Esophagus muscularis mucosa (tissue), 4 donors: Measurements from ENCODE around the gene RNASE1. TPM values are rescaled to one million over a fixed set of nuclear protein-coding genes. Genes with fewer than 3 reads are reported as not detected.

Source experiments
- DNase-seq: peaks from one replicate; pipeline ENCODE4 v3.0.0-alpha.2; 2017; ENCODE audit errors: extremely low spot score
- H3K27ac ChIP-seq, 4 donors: fragments of 200-600 bp; sonication (generic); replicated peaks in 1 of 4; 1 replicate in 3 of 4; 2 replicates in 1 of 4; pipeline ENCODE4 v1.5.1; 2016 to 2019; ENCODE audit warnings: mild to moderate bottlenecking in 1 of 4
- H3K27me3 ChIP-seq, 4 donors: fragments of 200-600 bp; sonication (generic); one replicate each; pipeline versions ENCODE4 v1.5.1 to v1.6.0; 2016 to 2019
- H3K36me3 ChIP-seq, 4 donors: fragments of 200-600 bp; sonication (generic); one replicate each; pipeline ENCODE4 v1.5.1; 2016 to 2019
- H3K4me1 ChIP-seq, 4 donors: fragments of 200-600 bp; sonication (generic); one replicate each; pipeline ENCODE4 v1.5.1; 2016 to 2019
- H3K4me3 ChIP-seq, 4 donors: fragments of 200-600 bp; sonication (generic); 1 replicate in 2 of 4; 2 replicates in 2 of 4; pipeline ENCODE4 v1.5.1; 2016 to 2019; ENCODE audit warnings: mild to moderate bottlenecking in 4 of 4, moderate library complexity in 1 of 4
- H3K9me3 ChIP-seq, 4 donors: fragments of 200-600 bp; sonication (generic); 1 replicate in 3 of 4; 2 replicates in 1 of 4; pipeline ENCODE4 v1.5.1; 2016 to 2019
- EP300 ChIP-seq: sonication (generic); formaldehyde crosslinking; IDR thresholded peaks from one replicate; pipeline ENCODE4 v1.6.1; 2017; ENCODE audit warnings: antibody characterized with exemption
- POLR2A ChIP-seq: fragments of 450-650 bp; IDR thresholded peaks from one replicate; pipeline ENCODE4 v1.6.1; 2017; ENCODE audit warnings: antibody characterized with exemption, moderate library complexity, mild to moderate bottlenecking, low read depth
- POLR2AphosphoS5 ChIP-seq, 2 donors: sonication (generic); formaldehyde crosslinking; IDR thresholded peaks; one replicate each; pipeline ENCODE4 v1.6.1; 2017; ENCODE audit warnings: antibody characterized with exemption in 2 of 2
- WGBS: methylation state at CpG from one replicate; pipeline ENCODE4 v1.1.5; 2018; 5-methylcytosine and 5-hydroxymethylcytosine counted together
- intact Hi-C: fragments of 100-400 bp; cut with DNase I; formaldehyde crosslinking; loops from one replicate; pipeline ENCODE4 v1.15.1; 2023
- total RNA-seq, 4 donors: library from RNA; depleted of rRNA; stranded (reverse); fragments of >200 nt; gene quantifications; one replicate each; pipeline versions ENCODE4 v1.1.0 to v1.2.1, GENCODE V29; 2016
- TF ChIP-seq, protein P1 (sequence below), 3 experiments: fragments of 200-600 bp in 2 of 3; fragments of 450-650 bp in 1 of 3; sonication (generic) in 2 of 3; IDR thresholded peaks; one replicate each; pipeline ENCODE4 v1.5.1; 2017 to 2019; ENCODE audit warnings: antibody characterized with exemption in 3 of 3, mild to moderate bottlenecking in 2 of 3, moderate library complexity in 1 of 3

Gene RNASE1
- total RNA-seq, 4 donors from 2014 or later: 270 to 766 (median 341) TPM

DNA sequence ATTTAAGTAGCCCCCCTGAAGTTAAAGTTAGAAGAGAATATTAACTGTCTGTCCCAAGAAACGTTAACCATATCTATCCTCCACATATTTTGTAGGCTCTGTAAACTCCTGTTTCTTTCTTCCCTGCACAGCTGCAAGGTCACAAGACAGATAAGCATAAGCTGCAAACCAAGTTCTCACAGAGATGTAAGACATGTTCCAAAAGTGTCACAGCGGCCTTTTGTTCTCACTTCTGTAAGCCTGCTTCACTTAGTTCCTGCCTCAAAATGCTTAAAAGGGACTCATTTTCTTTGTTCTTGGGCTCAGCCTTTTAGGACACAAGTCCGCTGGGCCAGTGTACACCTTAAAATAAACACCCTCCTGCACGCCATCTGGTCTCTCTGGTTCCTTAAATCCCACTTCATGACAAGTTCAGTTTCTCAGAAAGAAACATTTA is 3.2 kb downstream of the RNASE1 start:
- peak overlapping the region; percentile 36 to 56 (median 44) for H3K4me3 ChIP-seq

DNA sequence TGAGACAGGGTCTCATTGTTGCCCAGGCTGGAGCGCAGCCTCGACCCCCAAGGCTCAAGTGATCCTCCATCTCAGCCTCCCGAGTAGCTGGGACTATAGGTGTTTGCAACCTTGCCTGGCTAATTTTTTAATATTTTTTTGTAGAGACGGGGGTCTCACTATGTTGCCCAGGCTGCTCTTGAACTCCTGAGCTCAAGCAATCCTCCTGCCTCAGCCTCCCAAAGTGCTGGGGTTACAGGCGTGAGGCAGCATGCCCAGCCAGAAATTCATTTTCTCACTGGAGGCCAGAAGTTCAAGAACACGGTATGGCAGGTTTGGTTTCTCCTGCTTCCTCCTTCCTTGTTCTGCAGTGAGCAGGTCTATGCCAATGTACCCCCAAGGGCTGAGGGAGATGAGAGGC is 3.7 kb downstream of the RNASE1 start:
- no peaks in the 10 kb centered on the region for H3K9me3 ChIP-seq
- no peaks in the 10 kb centered on the region for H3K27me3 ChIP-seq
- no peaks in the 10 kb centered on the region for H3K36me3 ChIP-seq
- DNase-seq: no peak
- H3K27ac ChIP-seq: peak overlapping the region; percentile 49 to 67 (median 58)
- peaks cover 15 to 24% (median 21%) of the 10 kb centered on the region in 4 donors for H3K4me1 ChIP-seq
- intact Hi-C loops: no loop called here
- peak overlapping the region in 2 of 4 donors; percentile 36 to 44 for H3K4me3 ChIP-seq
- 70% methylated on average over 6 of the region's 6 CpGs for WGBS
- no peak for TF ChIP-seq POLR2AphosphoS5 (IDR thresholded peaks at IDR 0.05)
- TF ChIP-seq, protein P1, sequence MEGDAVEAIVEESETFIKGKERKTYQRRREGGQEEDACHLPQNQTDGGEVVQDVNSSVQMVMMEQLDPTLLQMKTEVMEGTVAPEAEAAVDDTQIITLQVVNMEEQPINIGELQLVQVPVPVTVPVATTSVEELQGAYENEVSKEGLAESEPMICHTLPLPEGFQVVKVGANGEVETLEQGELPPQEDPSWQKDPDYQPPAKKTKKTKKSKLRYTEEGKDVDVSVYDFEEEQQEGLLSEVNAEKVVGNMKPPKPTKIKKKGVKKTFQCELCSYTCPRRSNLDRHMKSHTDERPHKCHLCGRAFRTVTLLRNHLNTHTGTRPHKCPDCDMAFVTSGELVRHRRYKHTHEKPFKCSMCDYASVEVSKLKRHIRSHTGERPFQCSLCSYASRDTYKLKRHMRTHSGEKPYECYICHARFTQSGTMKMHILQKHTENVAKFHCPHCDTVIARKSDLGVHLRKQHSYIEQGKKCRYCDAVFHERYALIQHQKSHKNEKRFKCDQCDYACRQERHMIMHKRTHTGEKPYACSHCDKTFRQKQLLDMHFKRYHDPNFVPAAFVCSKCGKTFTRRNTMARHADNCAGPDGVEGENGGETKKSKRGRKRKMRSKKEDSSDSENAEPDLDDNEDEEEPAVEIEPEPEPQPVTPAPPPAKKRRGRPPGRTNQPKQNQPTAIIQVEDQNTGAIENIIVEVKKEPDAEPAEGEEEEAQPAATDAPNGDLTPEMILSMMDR (IDR thresholded peaks at IDR 0.05): no peak
- no peak for TF ChIP-seq POLR2A
- TF ChIP-seq EP300: no peak

More for the DNA sequence above, 3.2 kb downstream of the RNASE1 start:
- Histone ChIP-seq H3K4me1 (peaks cover 15 to 24% (median 21%) of the 10 kb centered on the region in 4 donors), H3K9me3 (no peaks in the 10 kb centered on the region), H3K27ac (peak overlapping the region; percentile 49 to 67 (median 58)), H3K36me3 (no peaks in the 10 kb centered on the region), H3K27me3 (no peaks in the 10 kb centered on the region)
- no peak for TF ChIP-seq EP300
- TF ChIP-seq, protein P1 (IDR thresholded peaks at IDR 0.05): no peak
- no peak for TF ChIP-seq POLR2A
- TF ChIP-seq POLR2AphosphoS5 (IDR thresholded peaks at IDR 0.05): no peak
- WGBS: 8% methylated on average over 4 of the region's 4 CpGs
- DNase-seq: no peak
- intact Hi-C loops: no loop called here

DNA sequence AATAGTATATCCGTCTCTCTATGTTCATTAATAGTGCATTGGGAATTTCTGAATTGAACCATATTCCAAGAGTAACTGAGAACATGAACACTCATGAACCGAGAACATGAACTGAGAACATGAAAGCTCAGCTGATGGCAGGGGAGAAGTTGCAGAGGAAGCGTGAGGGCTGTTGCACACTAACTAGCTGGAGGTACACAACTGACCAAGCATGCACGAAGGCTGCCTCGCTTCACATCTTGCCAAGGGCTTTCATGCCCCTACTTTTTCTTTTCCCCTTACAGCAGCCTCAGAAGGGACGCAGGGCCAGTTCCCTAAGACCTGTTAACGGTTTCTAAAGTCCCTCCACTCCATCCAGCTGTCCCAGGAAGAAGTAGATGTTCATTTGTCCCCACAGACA is 4.3 kb downstream of the RNASE1 start:
- no peaks in the 10 kb centered on the region for H3K9me3 ChIP-seq
- H3K27me3 ChIP-seq: no peaks in the 10 kb centered on the region
- intact Hi-C loops: no loop called here
- H3K4me1 ChIP-seq: peaks cover 15 to 24% (median 20%) of the 10 kb centered on the region in 4 donors
- H3K36me3 ChIP-seq: no peaks in the 10 kb centered on the region
- TF ChIP-seq POLR2A (no peak), POLR2AphosphoS5 (IDR thresholded peaks at IDR 0.05) (peak in 1 of 2 donors; percentile 27)
- H3K4me3 ChIP-seq: no peak overlapping the region
- peak overlapping the region in 2 of 4 donors; percentile 49 to 67 for H3K27ac ChIP-seq
- 74% methylated on average over 7 of the region's 7 CpGs for WGBS
- DNase-seq: no peak

DNA sequence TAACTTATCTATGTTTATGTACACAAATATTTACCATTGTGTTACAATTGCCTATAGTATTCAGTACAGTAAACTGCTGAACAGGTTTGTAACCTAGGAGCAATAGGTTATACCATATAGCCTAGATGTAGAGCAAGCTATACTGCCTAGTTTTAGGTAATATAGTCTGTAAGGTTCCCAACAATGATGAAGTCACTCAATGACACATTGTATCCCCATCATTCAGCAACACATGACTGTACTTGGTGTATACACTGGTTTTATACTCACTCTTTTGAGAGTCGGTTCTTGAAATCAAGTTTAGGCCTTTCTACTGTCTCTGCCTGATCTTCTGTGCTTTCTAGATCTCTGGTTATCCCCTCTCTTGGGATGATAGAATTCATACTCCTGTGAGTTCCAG is 5.5 kb downstream of the RNASE1 start:
- intact Hi-C loops: no loop called here
- Histone ChIP-seq H3K36me3 (no peaks in the 10 kb centered on the region), H3K27me3 (no peaks in the 10 kb centered on the region), H3K4me1 (peaks cover 15 to 24% (median 18%) of the 10 kb centered on the region in 4 donors), H3K9me3 (no peaks in the 10 kb centered on the region), H3K27ac (no peak overlapping the region), H3K4me3 (no peak overlapping the region)
- TF ChIP-seq POLR2AphosphoS5 (IDR thresholded peaks at IDR 0.05) (no peak), EP300 (no peak), POLR2A (no peak)
- TF ChIP-seq, protein P1 (IDR thresholded peaks at IDR 0.05): no peak
- 58% methylated on average over 1 of the region's 1 CpG for WGBS
- no peak for DNase-seq

DNA sequence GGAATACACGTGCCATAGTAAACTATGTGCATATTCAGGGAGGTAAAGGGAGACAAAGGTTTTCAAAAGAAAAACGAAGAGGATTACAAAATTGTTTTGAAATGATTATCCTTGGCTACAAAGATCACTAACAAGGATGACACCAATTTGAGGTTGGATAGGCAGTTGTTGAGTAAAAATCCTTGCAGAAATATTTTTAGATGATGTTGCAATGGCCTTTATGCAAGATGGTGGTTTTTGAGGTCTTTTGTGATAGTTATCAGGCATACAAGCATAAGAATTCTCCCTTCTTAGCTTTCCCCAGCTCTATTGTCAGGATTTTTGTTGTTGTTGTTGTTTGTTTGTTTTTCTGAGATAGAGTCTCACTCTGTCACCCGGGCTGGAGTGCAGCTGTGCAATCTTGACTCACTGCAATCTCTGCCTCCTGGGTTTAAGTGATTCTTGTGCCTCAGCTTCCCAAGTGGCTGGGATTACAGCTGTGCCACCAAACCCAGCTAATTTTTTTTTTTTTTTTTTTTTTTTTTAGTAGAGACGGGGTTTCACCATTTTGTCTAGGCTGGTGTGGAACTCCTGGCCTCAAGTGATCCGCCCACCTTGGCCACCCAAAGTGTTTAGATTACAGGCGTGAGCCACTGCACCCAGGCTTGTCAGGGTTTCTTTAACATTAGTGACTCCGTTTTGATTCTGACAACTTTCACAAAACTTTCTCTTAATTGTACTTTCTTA is 7.8 kb downstream of the RNASE1 start:
- WGBS: 69% methylated on average over 7 of the region's 7 CpGs
- intact Hi-C loops: no loop called here

More for the DNA sequence above, 7.8 kb downstream of the RNASE1 start:
- no peaks in the 10 kb centered on the region for H3K9me3 ChIP-seq
- TF ChIP-seq POLR2AphosphoS5 (IDR thresholded peaks at IDR 0.05): no peak
- no peak for TF ChIP-seq EP300
- TF ChIP-seq, protein P1 (IDR thresholded peaks at IDR 0.05): no peak
- no peak for TF ChIP-seq POLR2A
- DNase-seq: no peak
- H3K27ac ChIP-seq: no peak overlapping the region
- peaks cover 10 to 14% (median 11%) of the 10 kb centered on the region in 4 donors for H3K4me1 ChIP-seq
- H3K27me3 ChIP-seq: no peaks in the 10 kb centered on the region
- no peaks in the 10 kb centered on the region for H3K36me3 ChIP-seq
- no peak overlapping the region for H3K4me3 ChIP-seq
